Measurements from ENCODE around the gene VWA5B2.

Gene VWA5B2

DNA sequence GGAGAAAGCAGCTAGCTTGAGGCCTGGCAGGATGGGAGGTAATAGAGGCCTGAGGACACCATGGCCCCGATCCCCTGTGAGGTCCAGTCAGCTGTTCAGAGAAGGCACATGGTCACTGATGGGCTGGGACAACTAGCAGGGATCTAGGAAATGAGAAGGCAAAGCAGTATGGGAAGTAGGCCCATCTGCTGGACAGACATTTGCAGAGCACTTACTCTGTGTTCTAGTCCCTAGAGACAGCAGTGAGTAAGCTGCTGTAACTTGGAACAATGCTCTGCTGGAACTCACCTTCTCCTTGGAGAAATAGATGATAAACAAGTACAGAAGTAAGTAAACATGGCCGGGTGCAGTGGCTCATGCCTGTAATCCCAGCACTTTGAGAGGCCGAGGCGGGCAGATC, 53.6 kb downstream of the VWA5B2 start:
- DNase-seq = no peak

DNA sequence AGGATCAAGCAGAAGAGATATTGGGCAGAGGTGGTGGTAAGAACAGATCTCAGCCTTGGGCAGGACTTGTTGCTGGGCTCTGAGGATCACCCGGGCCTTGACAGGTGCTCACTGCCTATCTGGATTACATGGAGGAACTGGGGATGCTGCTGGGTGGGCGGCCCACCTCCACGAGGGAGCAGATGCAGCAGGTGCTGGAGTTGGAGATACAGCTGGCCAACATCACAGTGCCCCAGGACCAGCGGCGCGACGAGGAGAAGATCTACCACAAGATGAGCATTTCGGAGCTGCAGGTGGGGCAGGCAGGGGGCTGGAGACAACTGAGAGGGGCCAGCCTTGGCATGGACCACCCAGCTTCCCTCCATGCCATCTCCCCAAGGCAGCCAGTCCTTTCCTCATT, 54.3 kb downstream of the VWA5B2 start:
- no peak for DNase-seq

DNA sequence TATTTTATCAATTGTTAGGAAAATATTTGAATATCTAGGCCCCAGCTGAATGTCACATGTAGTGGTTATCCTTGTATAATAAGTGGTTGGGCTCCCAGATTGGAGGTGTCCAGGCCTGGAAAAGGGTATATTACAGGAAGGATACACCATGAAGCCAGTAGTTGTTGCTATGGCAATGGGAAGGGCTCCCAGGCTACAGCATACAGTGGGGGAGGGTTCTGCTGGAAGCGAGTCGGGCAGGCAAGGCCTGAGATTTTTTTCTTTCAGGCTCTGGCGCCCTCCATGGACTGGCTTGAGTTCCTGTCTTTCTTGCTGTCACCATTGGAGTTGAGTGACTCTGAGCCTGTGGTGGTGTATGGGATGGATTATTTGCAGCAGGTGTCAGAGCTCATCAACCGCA, 55.3 kb downstream of the VWA5B2 start:
- peak; percentile 26 to 41 for DNase-seq

DNA sequence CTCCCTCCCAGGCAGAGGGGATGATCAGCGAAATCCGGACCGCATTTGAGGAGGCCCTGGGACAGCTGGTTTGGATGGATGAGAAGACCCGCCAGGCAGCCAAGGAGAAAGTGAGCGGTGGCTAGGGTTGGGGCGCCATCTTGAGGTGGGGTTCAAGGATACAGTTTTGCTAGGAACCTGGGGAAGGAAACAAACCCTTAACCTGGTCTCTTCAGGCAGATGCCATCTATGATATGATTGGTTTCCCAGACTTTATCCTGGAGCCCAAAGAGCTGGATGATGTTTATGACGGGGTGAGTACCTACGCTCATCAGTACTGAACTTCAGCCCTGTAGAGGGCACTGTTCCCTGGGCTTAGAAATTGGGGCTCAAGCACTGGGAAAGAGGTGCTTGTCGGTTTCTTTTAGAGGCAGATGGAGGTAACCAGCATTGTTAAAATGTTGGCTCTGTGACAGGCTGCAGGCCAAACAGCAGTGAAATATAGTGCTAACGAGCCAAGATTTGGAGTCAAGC, 60.1 kb downstream of the VWA5B2 start:
- DNase-seq = peak; percentile 76 to 81

DNA sequence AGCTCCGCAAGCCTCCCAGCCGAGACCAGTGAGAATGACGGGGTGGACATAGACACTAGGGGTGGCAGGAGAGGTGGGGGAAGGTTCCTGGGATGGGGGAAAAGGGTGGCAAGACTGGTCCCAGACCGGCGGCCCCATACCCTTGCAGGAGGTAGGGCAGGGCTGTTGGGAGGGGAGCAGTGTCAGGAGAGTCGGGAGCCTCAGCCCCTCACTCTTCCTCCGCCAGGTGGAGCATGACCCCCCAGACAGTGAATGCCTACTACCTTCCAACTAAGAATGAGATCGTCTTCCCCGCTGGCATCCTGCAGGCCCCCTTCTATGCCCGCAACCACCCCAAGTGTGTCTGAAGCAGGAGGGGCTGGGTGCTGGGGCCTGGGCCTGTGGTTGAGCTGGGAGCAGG, 60.9 kb downstream of the VWA5B2 start:
- no peak for DNase-seq

DNA sequence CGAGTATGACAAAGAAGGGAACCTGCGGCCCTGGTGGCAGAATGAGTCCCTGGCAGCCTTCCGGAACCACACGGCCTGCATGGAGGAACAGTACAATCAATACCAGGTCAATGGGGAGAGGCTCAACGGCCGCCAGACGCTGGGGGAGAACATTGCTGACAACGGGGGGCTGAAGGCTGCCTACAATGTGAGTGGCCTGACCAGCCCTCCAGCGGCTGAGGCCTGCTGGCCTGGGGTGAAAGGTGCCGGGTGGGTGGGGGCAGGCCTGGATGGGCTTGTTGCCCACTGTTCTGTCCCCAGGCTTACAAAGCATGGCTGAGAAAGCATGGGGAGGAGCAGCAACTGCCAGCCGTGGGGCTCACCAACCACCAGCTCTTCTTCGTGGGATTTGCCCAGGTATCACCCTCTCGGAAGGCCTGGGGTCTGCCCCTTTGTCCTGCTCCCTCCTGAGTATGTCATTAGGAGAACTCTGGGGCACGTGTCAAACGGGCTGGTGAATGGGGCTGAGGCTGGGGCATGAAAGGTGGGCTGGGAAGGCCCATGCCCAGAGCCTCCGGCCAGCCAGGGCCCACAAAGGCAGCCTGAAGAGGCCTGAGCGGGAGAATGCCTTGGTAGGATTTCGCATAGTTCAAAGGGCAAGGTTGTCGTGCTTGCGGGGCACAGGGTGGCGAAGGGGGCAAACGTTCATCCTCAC, 61.8 kb downstream of the VWA5B2 start:
- DNase-seq = no peak

Measured in activated CD4-positive, alpha-beta T cell treated with anti-CD3 and anti-CD28 coated beads, Interleukin-2, amount 50 U/mL, for 48 hours (primary cell).